Ectodermal cell (in vitro differentiated cells): Measurements from ENCODE around the gene SDK2.

Source experiments
- H3K27ac ChIP-seq: 2 replicates; pipeline ENCODE4 v1.7.0; 2013; ENCODE audit warnings: mild to moderate bottlenecking, low read depth, low read length; ENCODE audit not compliant: insufficient read depth, poor library complexity, severe bottlenecking
- H3K27me3 ChIP-seq: 2 replicates; pipeline ENCODE4 v1.7.0; 2013; ENCODE audit warnings: mild to moderate bottlenecking, low read length; ENCODE audit not compliant: insufficient read depth, control insufficient read depth, poor library complexity, severe bottlenecking
- H3K36me3 ChIP-seq: one replicate; pipeline ENCODE4 v1.7.0; 2013; ENCODE audit warnings: low read length; ENCODE audit not compliant: control insufficient read depth, insufficient read depth
- H3K4me1 ChIP-seq: one replicate; pipeline ENCODE4 v1.7.0; 2013; ENCODE audit warnings: low read length; ENCODE audit not compliant: control insufficient read depth, insufficient read depth
- H3K4me3 ChIP-seq: 2 replicates; pipeline ENCODE4 v1.7.0; 2013; ENCODE audit warnings: low read depth, low read length, control low read depth; ENCODE audit not compliant: insufficient read depth
- H3K9me3 ChIP-seq: 2 replicates; pipeline ENCODE4 v1.7.0; 2013; ENCODE audit warnings: mild to moderate bottlenecking, low read length, moderate library complexity; ENCODE audit not compliant: control insufficient read depth
- WGBS, 2 experiments: methylation state at CpG; one replicate each; pipeline ENCODE4 v1.1.7; 2013; ENCODE audit warnings: missing lambda C conversion rate in 2 of 2; 5-methylcytosine and 5-hydroxymethylcytosine counted together

SDK2 gene

DNA sequence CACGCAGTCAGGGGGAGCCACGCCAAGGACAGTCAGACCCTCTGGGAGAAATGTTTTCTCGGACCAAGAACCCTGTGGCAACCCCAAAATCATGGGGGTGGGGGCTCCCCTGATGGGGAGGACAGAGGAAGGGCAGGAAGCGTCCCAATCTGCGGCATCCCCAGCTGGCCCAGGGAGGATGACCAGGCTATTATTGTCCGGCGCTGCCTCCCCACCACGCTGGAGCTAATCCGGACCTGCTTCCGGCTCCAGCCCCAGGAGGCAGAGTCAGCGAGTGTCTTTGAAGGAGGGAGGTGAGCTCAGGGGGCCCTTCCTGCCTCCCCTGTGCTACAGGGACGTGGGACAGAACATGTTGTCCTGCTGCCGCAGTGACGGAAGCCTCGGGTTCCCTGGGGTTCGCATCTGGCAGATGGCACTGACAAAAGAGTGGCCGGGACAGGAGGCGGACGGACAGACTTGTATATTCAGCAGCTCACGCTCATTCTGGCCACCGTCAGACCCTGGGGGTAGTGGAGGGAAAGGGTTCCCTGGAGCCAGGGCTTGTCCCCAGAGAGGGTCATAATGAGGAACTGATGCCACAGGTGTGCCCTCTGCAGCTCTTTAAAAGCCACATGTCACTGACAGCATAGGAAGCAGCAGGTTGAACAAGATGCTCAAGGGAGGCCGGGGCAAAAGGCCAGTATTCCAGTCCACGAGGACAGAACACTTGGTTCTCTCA lies 278.2 kb downstream of the SDK2 start:
- peaks cover 10% of the 10 kb centered on the region for H3K4me1 ChIP-seq
- no peak overlapping the region for H3K27ac ChIP-seq
- no peaks in the 10 kb centered on the region for H3K27me3 ChIP-seq
- H3K4me3 ChIP-seq = no peak overlapping the region
- peaks cover 21% of the 10 kb centered on the region for H3K36me3 ChIP-seq
- H3K9me3 ChIP-seq = no peaks in the 10 kb centered on the region
- 65 to 72% methylated on average over 23 of the region's 23 CpGs for WGBS, 2 experiments

DNA sequence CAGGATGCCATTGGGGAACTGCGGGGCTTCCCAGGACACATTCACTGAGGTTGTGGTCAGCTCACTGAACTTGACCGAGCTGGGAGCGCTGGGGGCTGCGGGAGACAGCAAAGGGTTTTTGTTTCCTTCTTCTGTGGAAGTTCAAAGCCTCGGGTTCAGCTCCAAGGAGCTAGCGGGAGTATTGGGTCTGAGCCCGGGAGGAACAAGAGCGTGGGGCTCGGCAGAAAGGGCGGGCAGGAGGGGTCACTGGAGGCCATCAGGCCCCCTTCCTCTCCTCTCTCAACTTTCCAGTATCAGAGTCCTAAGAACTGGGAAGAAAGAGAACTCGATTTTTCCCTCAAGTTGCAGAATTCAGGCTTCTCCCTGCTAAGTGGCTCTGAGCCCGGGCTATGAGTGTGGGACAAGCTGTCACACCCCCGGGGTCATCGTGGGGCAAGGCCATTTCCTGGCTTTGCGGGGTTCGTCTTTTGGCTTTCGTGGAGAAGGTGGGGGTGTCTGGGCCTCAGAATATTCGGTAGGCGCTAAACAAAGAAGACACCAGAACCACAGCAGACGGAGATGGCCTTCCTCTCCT lies 278.9 kb downstream of the SDK2 start:
- H3K4me1 ChIP-seq = peaks cover 12% of the 10 kb centered on the region
- peaks cover 20% of the 10 kb centered on the region for H3K36me3 ChIP-seq
- no peaks in the 10 kb centered on the region for H3K9me3 ChIP-seq
- 84 to 89% methylated on average over 20 of the region's 20 CpGs for WGBS, 2 experiments
- H3K27me3 ChIP-seq = no peaks in the 10 kb centered on the region
- H3K27ac ChIP-seq = no peak overlapping the region
- no peak overlapping the region for H3K4me3 ChIP-seq

DNA sequence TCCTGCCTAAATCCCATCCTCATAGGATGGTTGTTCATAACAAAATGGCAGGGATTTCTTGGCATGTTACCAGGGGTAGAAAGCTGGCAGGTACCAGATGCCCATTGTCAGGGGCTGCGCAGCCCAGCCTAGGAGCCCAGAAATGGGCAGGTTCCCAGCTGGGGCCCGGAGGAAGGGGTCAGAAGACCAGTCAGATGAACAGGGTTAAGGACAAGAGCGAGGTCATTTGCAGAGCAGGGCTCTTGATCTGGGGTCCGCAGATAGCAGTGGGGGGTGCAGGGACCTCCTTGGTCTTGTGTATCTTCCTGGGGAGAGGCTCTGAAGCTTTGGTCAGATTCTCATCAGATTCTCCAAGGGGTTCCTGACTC lies 280.1 kb downstream of the SDK2 start:
- Histone ChIP-seq H3K27me3 (no peaks in the 10 kb centered on the region), H3K27ac (no peak overlapping the region), H3K4me3 (no peak overlapping the region), H3K9me3 (no peaks in the 10 kb centered on the region), H3K36me3 (peaks cover 17% of the 10 kb centered on the region), H3K4me1 (peaks cover 12% of the 10 kb centered on the region)
- 92 to 96% methylated on average over 4 of the region's 4 CpGs for WGBS, 2 experiments

DNA sequence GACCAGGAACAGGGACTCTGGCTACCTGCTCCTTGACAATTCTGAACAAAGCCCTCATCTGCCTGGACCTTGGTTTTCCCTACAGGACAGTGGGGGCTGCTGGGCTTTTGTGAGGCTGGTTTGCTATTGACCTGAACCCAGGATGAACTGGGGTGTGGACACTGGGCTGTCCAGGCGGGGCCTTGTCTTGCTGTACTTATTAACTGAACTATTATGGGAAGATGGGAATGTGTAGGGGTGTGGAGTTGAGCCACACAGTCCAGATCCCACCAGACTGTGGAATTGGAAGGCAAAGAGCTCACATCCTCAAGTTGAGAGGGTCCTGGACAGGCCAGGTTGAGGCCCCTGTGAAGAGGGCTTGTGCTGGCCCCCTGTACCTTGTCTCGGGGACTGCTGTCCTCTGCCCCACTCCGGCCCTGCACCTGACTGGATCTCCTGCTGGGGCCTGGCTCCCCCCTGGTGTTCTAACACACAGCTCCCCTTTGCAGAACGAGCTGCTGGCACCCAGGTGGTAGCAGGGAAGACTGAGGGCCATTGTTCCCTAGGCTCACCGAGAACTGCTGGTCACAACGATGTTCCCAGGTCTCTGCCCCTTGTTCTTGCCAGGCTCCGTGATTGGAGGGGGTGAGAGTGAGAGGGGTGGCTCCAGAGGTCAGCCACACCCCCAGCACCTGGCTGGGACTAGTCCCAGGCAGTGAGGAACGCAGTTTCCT lies 280.6 kb downstream of the SDK2 start:
- no peaks in the 10 kb centered on the region for H3K27me3 ChIP-seq
- 59 to 63% methylated on average over 8 of the region's 8 CpGs for WGBS, 2 experiments
- peaks cover 13% of the 10 kb centered on the region for H3K36me3 ChIP-seq
- no peaks in the 10 kb centered on the region for H3K9me3 ChIP-seq
- H3K4me3 ChIP-seq = no peak overlapping the region
- H3K27ac ChIP-seq = no peak overlapping the region
- peaks cover 12% of the 10 kb centered on the region for H3K4me1 ChIP-seq

DNA sequence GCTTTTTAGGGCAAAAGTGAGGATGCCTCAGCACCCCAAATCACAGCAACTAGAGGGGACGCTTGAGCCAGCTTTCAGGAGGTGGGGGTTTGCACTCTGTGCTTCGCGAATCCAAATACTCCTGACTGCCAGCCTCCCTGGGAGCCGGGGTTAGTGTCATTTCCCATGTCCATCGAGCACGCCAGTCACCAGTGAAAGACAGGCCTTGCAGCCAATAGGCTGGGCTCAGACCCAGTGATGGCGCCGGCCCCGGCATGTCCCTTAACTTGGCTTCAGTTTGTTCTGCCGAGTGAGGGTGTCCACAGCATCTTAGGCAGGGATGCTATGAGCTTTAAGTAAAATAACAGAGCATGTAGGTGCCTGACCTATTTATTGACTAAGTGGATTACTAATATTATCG lies 281.5 kb downstream of the SDK2 start:
- Histone ChIP-seq H3K27ac (no peak overlapping the region), H3K36me3 (peaks cover 12% of the 10 kb centered on the region), H3K4me3 (no peak overlapping the region), H3K27me3 (no peaks in the 10 kb centered on the region), H3K4me1 (peaks cover 12% of the 10 kb centered on the region), H3K9me3 (no peaks in the 10 kb centered on the region)
- 87 to 90% methylated on average over 11 of the region's 11 CpGs for WGBS, 2 experiments

DNA sequence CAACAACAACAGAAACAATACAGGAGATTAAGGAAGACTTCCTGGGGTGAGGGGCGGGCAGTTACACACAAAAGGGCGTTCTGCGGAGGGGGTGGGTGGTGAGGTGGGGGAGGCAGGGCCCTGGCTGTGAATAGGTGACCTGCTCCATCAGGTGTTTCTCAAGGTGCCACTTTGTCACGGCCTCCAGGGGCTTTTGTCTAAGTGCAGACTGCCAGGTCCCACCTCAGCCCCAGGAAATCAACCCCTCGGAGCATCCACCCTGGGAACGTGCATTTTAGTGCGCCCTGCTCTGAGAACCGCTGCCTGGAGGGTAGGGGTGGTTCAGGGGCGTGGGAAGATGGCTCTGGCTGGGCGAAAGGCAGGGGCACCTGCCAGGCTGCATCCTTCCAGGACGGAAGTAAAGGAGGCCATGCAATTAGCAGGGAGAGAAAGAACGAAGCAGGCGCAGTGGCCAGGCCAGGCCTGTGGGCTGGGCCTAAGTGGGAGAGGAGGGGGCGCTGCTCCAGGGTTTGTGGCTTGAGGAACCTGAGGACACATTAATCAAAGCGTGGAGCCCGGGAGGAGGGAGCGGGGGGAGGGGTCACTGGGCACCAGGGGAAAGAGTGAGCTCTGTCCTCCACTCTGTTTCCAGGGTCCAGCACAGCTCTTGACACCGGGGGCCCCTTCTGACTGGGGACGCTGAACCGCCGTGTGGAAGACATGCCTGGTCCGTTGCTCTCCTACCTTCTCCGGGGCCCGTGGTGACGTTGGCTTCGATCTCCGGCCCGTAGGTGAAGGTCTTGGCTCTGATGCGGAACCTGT lies 283.1 kb downstream of the SDK2 start:
- Histone ChIP-seq H3K4me3 (no peak overlapping the region), H3K27me3 (no peaks in the 10 kb centered on the region), H3K4me1 (peaks cover 12% of the 10 kb centered on the region), H3K36me3 (peaks cover 24% of the 10 kb centered on the region), H3K27ac (peak overlapping the region; percentile 47), H3K9me3 (no peaks in the 10 kb centered on the region)
- 32% methylated on average over 29 of the region's 29 CpGs for WGBS, 2 experiments

DNA sequence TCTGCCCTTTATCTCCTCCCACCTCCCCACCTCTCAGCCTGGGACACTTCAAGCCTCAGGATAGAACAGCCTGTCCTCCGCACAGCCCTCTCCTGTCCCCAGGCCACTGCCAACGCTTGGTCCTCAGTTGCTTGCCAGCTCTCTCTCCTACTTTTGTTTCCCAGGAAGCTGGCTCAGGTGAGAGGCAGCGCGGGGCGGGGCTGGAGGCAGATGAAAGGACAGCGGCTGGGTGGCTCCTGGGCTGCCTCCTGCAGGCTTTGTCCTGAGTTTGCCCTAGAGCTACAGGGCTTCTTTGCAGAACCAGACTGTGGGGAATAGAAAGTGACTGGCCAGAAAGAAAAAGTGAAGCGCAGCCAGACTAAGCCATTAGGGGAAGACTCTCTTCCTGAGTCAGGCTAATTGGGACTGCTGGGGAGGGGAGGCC lies 284.2 kb downstream of the SDK2 start:
- peaks cover 20% of the 10 kb centered on the region for H3K36me3 ChIP-seq
- 29 to 34% methylated on average over 7 of the region's 7 CpGs for WGBS, 2 experiments
- no peak overlapping the region for H3K27ac ChIP-seq
- H3K9me3 ChIP-seq = no peaks in the 10 kb centered on the region
- H3K4me1 ChIP-seq = peaks cover 12% of the 10 kb centered on the region
- H3K4me3 ChIP-seq = no peak overlapping the region
- no peaks in the 10 kb centered on the region for H3K27me3 ChIP-seq

DNA sequence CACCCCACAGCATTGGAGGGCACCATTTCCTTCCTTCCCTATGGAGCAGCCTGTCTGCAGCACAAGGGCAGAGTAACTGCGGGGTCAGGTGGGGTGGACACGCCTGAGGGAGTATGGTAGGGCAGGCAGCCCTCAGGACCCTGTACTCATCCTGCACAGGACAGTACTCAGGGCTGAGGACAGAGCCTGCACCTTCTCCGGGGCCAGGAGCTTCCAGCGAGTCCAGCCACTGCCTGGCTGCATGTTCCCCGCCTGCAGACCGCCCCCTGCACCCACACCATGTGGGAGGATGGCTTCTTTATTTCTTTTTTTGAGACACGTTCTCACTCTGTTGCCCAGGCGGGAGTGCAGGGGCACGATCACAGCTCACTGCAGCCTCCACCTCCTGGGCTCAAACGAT lies 284.9 kb downstream of the SDK2 start:
- H3K27me3 ChIP-seq = no peaks in the 10 kb centered on the region
- 84 to 86% methylated on average over 10 of the region's 10 CpGs for WGBS, 2 experiments
- no peak overlapping the region for H3K4me3 ChIP-seq
- H3K4me1 ChIP-seq = peaks cover 12% of the 10 kb centered on the region
- no peak overlapping the region for H3K27ac ChIP-seq
- H3K36me3 ChIP-seq = peaks cover 21% of the 10 kb centered on the region
- H3K9me3 ChIP-seq = no peaks in the 10 kb centered on the region

DNA sequence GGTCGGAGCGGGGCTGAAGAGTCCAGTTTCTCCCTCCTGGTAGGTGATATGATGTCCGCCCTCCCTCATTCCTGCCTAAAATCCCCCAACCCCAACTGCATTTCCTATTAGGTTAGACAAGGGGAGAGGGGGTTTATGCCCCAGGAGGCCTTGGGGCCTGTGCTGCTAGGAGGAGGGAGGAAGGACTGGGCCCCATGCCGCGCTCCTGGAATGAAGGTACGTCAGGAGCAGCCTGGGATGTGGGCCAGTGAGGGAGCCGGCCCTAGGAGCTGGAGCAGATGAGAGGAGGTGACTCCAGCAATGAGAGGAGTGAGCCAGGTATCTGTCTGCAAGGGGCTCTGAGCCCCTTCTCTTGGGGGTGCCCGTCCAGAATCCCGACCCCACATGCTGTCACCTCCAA lies 285.6 kb downstream of the SDK2 start:
- peaks cover 27% of the 10 kb centered on the region for H3K36me3 ChIP-seq
- no peaks in the 10 kb centered on the region for H3K9me3 ChIP-seq
- WGBS, 2 experiments = 89 to 94% methylated on average over 8 of the region's 9 CpGs
- no peaks in the 10 kb centered on the region for H3K27me3 ChIP-seq
- no peak overlapping the region for H3K4me3 ChIP-seq
- no peak overlapping the region for H3K27ac ChIP-seq
- peaks cover 12% of the 10 kb centered on the region for H3K4me1 ChIP-seq

DNA sequence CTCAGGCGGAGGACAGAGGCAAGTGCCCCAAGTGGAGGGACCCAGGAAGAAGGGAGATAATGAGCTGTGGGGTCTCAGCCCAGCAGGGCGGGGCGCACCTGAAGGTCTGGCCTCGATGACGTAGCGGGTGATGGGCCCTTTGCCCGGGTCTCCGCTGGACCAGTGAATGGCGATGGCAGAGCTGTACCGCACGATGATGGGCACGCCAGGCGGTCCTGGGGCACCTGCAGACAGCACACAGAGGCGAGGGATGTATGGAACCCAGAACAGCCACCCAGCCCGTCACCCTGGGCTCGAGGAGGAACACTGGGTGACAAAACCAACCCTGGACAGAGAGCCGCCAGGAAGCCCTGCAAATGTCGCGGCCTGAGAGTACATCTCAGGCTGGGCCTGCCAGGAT lies 286.3 kb downstream of the SDK2 start:
- WGBS, 2 experiments = 96 to 97% methylated on average over 19 of the region's 19 CpGs
- Histone ChIP-seq H3K27ac (no peak overlapping the region), H3K4me1 (peaks cover 12% of the 10 kb centered on the region), H3K27me3 (no peaks in the 10 kb centered on the region), H3K36me3 (peaks cover 27% of the 10 kb centered on the region), H3K4me3 (no peak overlapping the region), H3K9me3 (no peaks in the 10 kb centered on the region)
